Measurements from ENCODE around the gene SLC4A2.

DNA sequence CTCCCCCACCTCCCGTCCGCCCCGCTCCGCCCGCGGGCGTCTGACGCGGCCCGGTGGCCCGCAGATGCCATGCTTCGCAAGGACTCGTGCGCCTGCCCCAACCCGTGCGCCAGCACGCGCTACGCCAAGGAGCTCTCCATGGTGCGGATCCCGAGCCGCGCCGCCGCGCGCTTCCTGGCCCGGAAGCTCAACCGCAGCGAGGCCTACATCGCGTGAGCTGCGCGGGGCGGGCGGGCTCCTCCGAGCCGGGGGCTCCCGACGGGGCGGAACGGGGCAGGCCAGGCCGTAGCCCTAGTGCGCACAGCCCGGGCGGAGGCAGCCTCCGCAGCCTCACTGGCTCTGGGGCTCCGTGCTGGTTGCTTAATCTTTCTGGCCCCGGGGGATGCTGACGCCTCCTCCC is 8.3 kb upstream of the SLC4A2 start:
- TF ChIP-seq, protein P1, sequence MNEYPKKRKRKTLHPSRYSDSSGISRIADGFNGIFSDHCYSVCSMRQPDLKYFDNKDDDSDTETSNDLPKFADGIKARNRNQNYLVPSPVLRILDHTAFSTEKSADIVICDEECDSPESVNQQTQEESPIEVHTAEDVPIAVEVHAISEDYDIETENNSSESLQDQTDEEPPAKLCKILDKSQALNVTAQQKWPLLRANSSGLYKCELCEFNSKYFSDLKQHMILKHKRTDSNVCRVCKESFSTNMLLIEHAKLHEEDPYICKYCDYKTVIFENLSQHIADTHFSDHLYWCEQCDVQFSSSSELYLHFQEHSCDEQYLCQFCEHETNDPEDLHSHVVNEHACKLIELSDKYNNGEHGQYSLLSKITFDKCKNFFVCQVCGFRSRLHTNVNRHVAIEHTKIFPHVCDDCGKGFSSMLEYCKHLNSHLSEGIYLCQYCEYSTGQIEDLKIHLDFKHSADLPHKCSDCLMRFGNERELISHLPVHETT (tag by site-specific recombination; IDR thresholded peaks at IDR 0.05) = no peak
- TF ChIP-seq SALL2 (tag by site-specific recombination; IDR thresholded peaks at IDR 0.05; ENCODE audit: borderline replicate concordance) (no peak), ZEB2 (tag by site-specific recombination; IDR thresholded peaks at IDR 0.05) (no peak), ZBTB26 (tag by site-specific recombination; optimal IDR thresholded peaks at IDR 0.05) (no peak), TCF7L2 (IDR thresholded peaks at IDR 0.05; ENCODE audit: borderline replicate concordance, low read depth, low read length) (no peak), ZNF785 (tag by site-specific recombination; IDR thresholded peaks at IDR 0.05) (no peak), ZNF398 (tag by site-specific recombination; IDR thresholded peaks at IDR 0.05) (no peak)
- TF ChIP-seq, protein P2, sequence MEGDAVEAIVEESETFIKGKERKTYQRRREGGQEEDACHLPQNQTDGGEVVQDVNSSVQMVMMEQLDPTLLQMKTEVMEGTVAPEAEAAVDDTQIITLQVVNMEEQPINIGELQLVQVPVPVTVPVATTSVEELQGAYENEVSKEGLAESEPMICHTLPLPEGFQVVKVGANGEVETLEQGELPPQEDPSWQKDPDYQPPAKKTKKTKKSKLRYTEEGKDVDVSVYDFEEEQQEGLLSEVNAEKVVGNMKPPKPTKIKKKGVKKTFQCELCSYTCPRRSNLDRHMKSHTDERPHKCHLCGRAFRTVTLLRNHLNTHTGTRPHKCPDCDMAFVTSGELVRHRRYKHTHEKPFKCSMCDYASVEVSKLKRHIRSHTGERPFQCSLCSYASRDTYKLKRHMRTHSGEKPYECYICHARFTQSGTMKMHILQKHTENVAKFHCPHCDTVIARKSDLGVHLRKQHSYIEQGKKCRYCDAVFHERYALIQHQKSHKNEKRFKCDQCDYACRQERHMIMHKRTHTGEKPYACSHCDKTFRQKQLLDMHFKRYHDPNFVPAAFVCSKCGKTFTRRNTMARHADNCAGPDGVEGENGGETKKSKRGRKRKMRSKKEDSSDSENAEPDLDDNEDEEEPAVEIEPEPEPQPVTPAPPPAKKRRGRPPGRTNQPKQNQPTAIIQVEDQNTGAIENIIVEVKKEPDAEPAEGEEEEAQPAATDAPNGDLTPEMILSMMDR (tag by site-specific recombination; IDR thresholded peaks at IDR 0.05) = no peak
